ENCODE data around the gene CD1C.
"Not testable (repeated sequence)": the region's sequence is repeated elsewhere in the genome, so short reads cannot be mapped to it uniquely, and the experiment has no call there.

The CD1C gene

GRCh38 chr1:158289811-158290210 lies at the start of gene CD1C:
Gene CD1C (plus strand): TSS chr1:158289923. CDS start chr1:158290065, 142 bp downstream.
- H3K4me3 ChIP-seq (ENCODE audit: low read length) = no peak within 1 kb of the TSS
- no peaks in the 10 kb centered on the region for H3K4me1 ChIP-seq (ENCODE audit: control insufficient read depth, insufficient read depth, low read length)
- H3K27me3 ChIP-seq (ENCODE audit: control insufficient read depth, insufficient read depth, low read length) = no peaks in the 10 kb centered on the region
- no peak within 1 kb of the TSS for H3K9ac ChIP-seq (ENCODE audit: low read length)
- no peaks in the 10 kb centered on the region for H3K36me3 ChIP-seq (ENCODE audit: control insufficient read depth, insufficient read depth, low read length)
- no peaks in the 10 kb centered on the region for H3K9me3 ChIP-seq (ENCODE audit: control insufficient read depth, low read length)

- H3K4me3 ChIP-seq (ENCODE audit: low read length) = no peak overlapping the region
- H3K36me3 ChIP-seq (ENCODE audit: control insufficient read depth, insufficient read depth, low read length) = no peaks in the 10 kb centered on the region
- no peaks in the 10 kb centered on the region for H3K27me3 ChIP-seq (ENCODE audit: control insufficient read depth, insufficient read depth, low read length)
- H3K9ac ChIP-seq (ENCODE audit: low read length) = no peak overlapping the region
- no peaks in the 10 kb centered on the region for H3K4me1 ChIP-seq (ENCODE audit: control insufficient read depth, insufficient read depth, low read length)
- H3K9me3 ChIP-seq (ENCODE audit: control insufficient read depth, low read length) = no peaks in the 10 kb centered on the region
Measured at GRCh38 chr1:158246650-158247049, 43.1 kb upstream of the CD1C start.

- no peak overlapping the region for H3K9ac ChIP-seq (ENCODE audit: low read length)
- no peak overlapping the region for H3K4me3 ChIP-seq (ENCODE audit: low read length)
- no peaks in the 10 kb centered on the region for H3K4me1 ChIP-seq (ENCODE audit: control insufficient read depth, insufficient read depth, low read length)
- H3K27me3 ChIP-seq (ENCODE audit: control insufficient read depth, insufficient read depth, low read length) = no peaks in the 10 kb centered on the region
- no peaks in the 10 kb centered on the region for H3K9me3 ChIP-seq (ENCODE audit: control insufficient read depth, low read length)
- H3K36me3 ChIP-seq (ENCODE audit: control insufficient read depth, insufficient read depth, low read length) = no peaks in the 10 kb centered on the region
Measured at GRCh38 chr1:158248118-158248517, 41.6 kb upstream of the CD1C start.

- Histone ChIP-seq H3K9ac (ENCODE audit: low read length) (no peak overlapping the region), H3K27me3 (ENCODE audit: control insufficient read depth, insufficient read depth, low read length) (no peaks in the 10 kb centered on the region), H3K9me3 (ENCODE audit: control insufficient read depth, low read length) (no peaks in the 10 kb centered on the region), H3K36me3 (ENCODE audit: control insufficient read depth, insufficient read depth, low read length) (no peaks in the 10 kb centered on the region), H3K4me3 (ENCODE audit: low read length) (no peak overlapping the region), H3K4me1 (ENCODE audit: control insufficient read depth, insufficient read depth, low read length) (no peaks in the 10 kb centered on the region)
Measured at GRCh38 chr1:158248771-158249170, 41.0 kb upstream of the CD1C start.

- no peaks in the 10 kb centered on the region for H3K36me3 ChIP-seq (ENCODE audit: control insufficient read depth, insufficient read depth, low read length)
- H3K27me3 ChIP-seq (ENCODE audit: control insufficient read depth, insufficient read depth, low read length) = no peaks in the 10 kb centered on the region
- H3K4me1 ChIP-seq (ENCODE audit: control insufficient read depth, insufficient read depth, low read length) = no peaks in the 10 kb centered on the region
- no peak overlapping the region for H3K9ac ChIP-seq (ENCODE audit: low read length)
- H3K9me3 ChIP-seq (ENCODE audit: control insufficient read depth, low read length) = no peaks in the 10 kb centered on the region
- no peak overlapping the region for H3K4me3 ChIP-seq (ENCODE audit: low read length)
Measured at GRCh38 chr1:158249646-158250045, 40.1 kb upstream of the CD1C start.

GRCh38 chr1:158251163-158251562 lies 38.6 kb upstream of the CD1C start:
- Histone ChIP-seq H3K36me3 (ENCODE audit: control insufficient read depth, insufficient read depth, low read length) (no peaks in the 10 kb centered on the region), H3K9me3 (ENCODE audit: control insufficient read depth, low read length) (no peaks in the 10 kb centered on the region), H3K27me3 (ENCODE audit: control insufficient read depth, insufficient read depth, low read length) (no peaks in the 10 kb centered on the region), H3K9ac (ENCODE audit: low read length) (no peak overlapping the region), H3K4me3 (ENCODE audit: low read length) (no peak overlapping the region), H3K4me1 (ENCODE audit: control insufficient read depth, insufficient read depth, low read length) (no peaks in the 10 kb centered on the region)

GRCh38 chr1:158255656-158256055 lies 34.1 kb upstream of the CD1C start:
- Histone ChIP-seq H3K36me3 (ENCODE audit: control insufficient read depth, insufficient read depth, low read length) (no peaks in the 10 kb centered on the region), H3K9ac (ENCODE audit: low read length) (no peak overlapping the region), H3K4me1 (ENCODE audit: control insufficient read depth, insufficient read depth, low read length) (no peaks in the 10 kb centered on the region), H3K9me3 (ENCODE audit: control insufficient read depth, low read length) (no peaks in the 10 kb centered on the region), H3K4me3 (ENCODE audit: low read length) (no peak overlapping the region), H3K27me3 (ENCODE audit: control insufficient read depth, insufficient read depth, low read length) (no peaks in the 10 kb centered on the region)

- not testable (repeated sequence) for H3K9ac ChIP-seq (ENCODE audit: low read length); H3K9me3 ChIP-seq (ENCODE audit: control insufficient read depth, low read length); H3K4me1 ChIP-seq (ENCODE audit: control insufficient read depth, insufficient read depth, low read length); H3K4me3 ChIP-seq (ENCODE audit: low read length); H3K36me3 ChIP-seq (ENCODE audit: control insufficient read depth, insufficient read depth, low read length); H3K27me3 ChIP-seq (ENCODE audit: control insufficient read depth, insufficient read depth, low read length)
Measured at GRCh38 chr1:158256747-158257146, 33.0 kb upstream of the CD1C start.

- no peak overlapping the region for H3K4me3 ChIP-seq (ENCODE audit: low read length)
- H3K27me3 ChIP-seq (ENCODE audit: control insufficient read depth, insufficient read depth, low read length) = no peaks in the 10 kb centered on the region
- H3K4me1 ChIP-seq (ENCODE audit: control insufficient read depth, insufficient read depth, low read length) = no peaks in the 10 kb centered on the region
- H3K36me3 ChIP-seq (ENCODE audit: control insufficient read depth, insufficient read depth, low read length) = no peaks in the 10 kb centered on the region
- H3K9me3 ChIP-seq (ENCODE audit: control insufficient read depth, low read length) = no peaks in the 10 kb centered on the region
- no peak overlapping the region for H3K9ac ChIP-seq (ENCODE audit: low read length)
Measured at GRCh38 chr1:158257888-158258287, 31.8 kb upstream of the CD1C start.

- no peaks in the 10 kb centered on the region for H3K4me1 ChIP-seq (ENCODE audit: control insufficient read depth, insufficient read depth, low read length)
- no peak overlapping the region for H3K9ac ChIP-seq (ENCODE audit: low read length)
- H3K36me3 ChIP-seq (ENCODE audit: control insufficient read depth, insufficient read depth, low read length) = no peaks in the 10 kb centered on the region
- no peaks in the 10 kb centered on the region for H3K9me3 ChIP-seq (ENCODE audit: control insufficient read depth, low read length)
- H3K27me3 ChIP-seq (ENCODE audit: control insufficient read depth, insufficient read depth, low read length) = no peaks in the 10 kb centered on the region
- H3K4me3 ChIP-seq (ENCODE audit: low read length) = no peak overlapping the region
Measured at GRCh38 chr1:158259117-158259516, 30.6 kb upstream of the CD1C start.

- no peaks in the 10 kb centered on the region for H3K36me3 ChIP-seq (ENCODE audit: control insufficient read depth, insufficient read depth, low read length)
- H3K4me3 ChIP-seq (ENCODE audit: low read length) = no peak overlapping the region
- no peak overlapping the region for H3K9ac ChIP-seq (ENCODE audit: low read length)
- H3K27me3 ChIP-seq (ENCODE audit: control insufficient read depth, insufficient read depth, low read length) = no peaks in the 10 kb centered on the region
- H3K4me1 ChIP-seq (ENCODE audit: control insufficient read depth, insufficient read depth, low read length) = no peaks in the 10 kb centered on the region
- H3K9me3 ChIP-seq (ENCODE audit: control insufficient read depth, low read length) = no peaks in the 10 kb centered on the region
Measured at GRCh38 chr1:158272681-158273080, 17.0 kb upstream of the CD1C start.

GRCh38 chr1:158274797-158275196 lies 14.9 kb upstream of the CD1C start:
- no peaks in the 10 kb centered on the region for H3K9me3 ChIP-seq (ENCODE audit: control insufficient read depth, low read length)
- H3K4me1 ChIP-seq (ENCODE audit: control insufficient read depth, insufficient read depth, low read length) = no peaks in the 10 kb centered on the region
- H3K36me3 ChIP-seq (ENCODE audit: control insufficient read depth, insufficient read depth, low read length) = no peaks in the 10 kb centered on the region
- H3K9ac ChIP-seq (ENCODE audit: low read length) = no peak overlapping the region
- H3K4me3 ChIP-seq (ENCODE audit: low read length) = no peak overlapping the region
- H3K27me3 ChIP-seq (ENCODE audit: control insufficient read depth, insufficient read depth, low read length) = no peaks in the 10 kb centered on the region

GRCh38 chr1:158282421-158282820 lies 7.3 kb upstream of the CD1C start:
- not testable (repeated sequence) for H3K4me1 ChIP-seq (ENCODE audit: control insufficient read depth, insufficient read depth, low read length); H3K9me3 ChIP-seq (ENCODE audit: control insufficient read depth, low read length); H3K4me3 ChIP-seq (ENCODE audit: low read length); H3K27me3 ChIP-seq (ENCODE audit: control insufficient read depth, insufficient read depth, low read length); H3K36me3 ChIP-seq (ENCODE audit: control insufficient read depth, insufficient read depth, low read length); H3K9ac ChIP-seq (ENCODE audit: low read length)
